Measurements from ENCODE around the gene TNNC1.

Gene TNNC1
- 2.0 to 6.3 (median 2.6) reads per million in 4 donors for total RNA-seq

DNA sequence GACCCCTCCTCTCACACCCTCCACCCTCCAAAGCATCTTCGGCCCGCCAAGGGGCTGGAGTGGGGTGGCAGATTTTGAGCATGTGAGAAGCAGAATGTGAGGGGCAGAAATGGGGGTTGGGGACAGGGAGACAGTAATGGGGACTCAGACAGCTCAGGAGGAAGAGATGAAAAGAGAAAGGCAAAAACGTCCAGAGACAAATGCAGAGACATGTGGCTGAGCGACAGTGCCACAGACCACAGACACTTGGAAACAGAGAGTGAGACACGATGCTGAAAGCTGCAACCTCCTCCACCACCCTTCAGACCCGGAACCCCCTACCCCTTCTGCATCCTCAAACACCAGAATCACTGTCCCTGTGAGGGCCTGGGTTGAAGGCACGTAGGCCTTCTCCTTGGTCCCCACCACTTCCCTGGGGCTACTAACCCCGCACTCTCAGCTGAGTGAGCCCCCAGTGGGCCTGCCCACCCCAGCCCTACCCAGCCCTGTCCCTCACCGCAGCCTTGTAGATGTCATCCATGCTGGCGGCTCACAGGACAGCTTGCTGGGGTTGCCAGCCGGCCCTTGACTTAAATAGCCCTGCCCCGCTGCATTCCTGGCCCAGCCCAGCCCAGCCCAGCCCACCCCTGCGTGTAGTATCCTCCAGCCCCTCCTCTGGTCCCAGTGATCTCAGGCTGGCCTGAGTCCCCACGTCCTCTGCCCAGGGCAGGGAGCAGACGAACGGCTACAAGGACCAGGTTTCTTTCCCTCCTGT lies at the start of gene TNNC1:
Gene TNNC1, minus strand, starts transcription at position 546 of the 754 bp plus-strand sequence. Its CDS starts 26 bp downstream, at position 520.
- no peak for DNase-seq

DNA sequence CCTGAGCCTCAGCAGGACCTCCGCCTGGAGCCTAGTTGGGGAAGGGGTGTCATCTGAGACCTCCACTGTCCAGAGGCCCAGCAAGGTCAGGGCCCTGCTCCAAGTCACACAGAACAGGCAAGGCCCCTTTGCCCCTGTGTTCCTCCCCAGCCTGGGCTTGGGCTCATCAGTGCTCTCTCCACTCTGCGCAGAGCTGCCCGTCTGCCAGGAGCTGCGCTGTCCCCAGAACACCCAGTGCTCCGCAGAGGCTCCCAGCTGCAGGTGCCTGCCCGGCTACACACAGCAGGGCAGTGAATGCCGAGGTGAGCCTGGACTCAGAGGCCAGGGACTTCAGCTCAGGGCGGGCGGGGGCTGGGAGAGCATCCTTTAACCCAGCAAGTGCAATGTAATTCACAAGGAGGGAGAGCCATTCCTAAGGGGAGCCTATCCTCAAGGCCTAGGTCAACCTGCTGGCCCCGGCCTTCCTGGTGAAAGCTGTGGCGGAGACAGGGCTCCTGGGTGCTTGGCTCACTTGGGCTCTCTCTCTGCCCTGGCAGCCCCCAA lies 49.0 kb upstream of the TNNC1 start:
- DNase-seq, result no peak

DNA sequence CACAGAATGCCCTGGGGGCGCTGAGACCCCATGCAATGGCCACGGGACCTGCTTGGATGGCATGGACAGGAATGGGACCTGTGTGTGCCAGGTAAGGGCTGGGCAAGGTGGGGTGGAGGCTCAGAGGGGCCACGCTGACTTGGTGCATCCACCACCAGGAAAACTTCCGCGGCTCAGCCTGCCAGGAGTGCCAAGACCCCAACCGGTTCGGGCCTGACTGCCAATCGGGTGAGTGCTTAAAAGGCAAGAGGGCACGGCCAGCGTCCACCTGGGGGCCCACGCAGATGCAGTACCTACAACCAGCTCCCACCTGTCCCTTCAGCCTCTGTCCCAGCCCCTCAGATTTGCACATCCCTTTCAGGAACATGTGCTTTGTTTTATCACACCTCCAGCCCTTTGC lies 48.2 kb upstream of the TNNC1 start:
- DNase-seq, result no peak

DNA sequence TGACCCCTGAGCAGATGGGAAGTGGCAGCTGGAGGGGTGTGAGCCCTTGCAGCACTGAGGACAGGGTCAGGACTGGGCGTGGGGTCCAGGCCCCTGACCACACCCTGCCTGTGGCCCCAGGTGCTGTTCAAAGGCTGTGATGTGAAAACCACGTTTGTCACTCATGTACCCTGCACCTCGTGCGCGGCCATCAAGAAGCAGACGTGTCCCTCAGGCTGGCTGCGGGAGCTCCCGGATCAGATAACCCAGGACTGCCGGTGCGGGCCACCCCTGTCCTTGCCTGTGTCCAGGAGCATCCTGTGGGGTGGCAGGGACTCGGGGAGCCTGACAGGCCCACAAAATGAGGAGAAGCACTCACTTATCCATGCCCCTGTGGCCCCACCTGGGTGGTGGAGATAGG lies 47.2 kb upstream of the TNNC1 start:
- DNase-seq, result no peak

DNA sequence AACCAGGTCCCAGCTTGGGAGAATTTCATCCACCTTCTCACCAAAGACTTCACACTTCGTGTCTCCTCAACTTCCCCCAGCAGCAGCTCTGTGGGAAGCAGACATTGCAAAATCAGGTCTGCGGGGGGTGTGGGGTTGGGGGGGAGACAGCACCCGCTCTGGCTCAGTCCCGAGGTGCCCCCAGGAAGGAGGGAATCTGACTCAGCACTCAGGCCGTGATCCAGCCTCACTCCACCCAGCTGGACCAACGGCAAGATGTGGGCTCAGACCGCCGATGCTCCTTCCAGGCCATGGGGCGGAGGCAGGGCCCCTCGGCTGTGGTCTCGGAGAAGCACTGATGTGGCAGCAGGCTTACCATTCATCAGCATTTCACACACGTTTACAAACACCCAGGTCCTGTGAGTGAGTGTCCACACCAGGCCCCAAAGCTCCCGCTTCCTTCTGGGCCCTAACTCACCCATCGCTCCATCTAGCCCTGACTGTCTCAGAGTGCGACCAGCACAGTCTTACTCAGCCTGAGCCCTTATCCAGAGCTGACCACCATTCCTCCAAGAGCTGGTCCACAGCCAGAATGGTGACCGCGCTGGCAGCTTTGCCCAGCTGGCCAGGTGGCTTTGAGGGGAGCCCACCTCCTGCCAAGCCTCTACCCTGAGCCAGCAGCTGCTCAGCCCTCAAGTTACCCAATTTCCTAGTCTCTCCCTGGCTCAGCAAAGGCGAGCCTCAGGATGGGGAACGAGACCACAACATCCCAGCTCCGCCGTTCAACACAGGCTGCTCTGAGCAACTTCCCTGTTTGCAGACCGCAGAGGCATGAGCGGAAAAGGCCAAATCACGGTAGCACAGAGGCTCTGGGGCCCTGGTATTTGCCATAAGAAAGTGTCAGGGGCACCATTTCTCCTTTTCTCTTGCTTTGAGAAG lies 44.6 kb upstream of the TNNC1 start:
- DNase-seq, result no peak

DNA sequence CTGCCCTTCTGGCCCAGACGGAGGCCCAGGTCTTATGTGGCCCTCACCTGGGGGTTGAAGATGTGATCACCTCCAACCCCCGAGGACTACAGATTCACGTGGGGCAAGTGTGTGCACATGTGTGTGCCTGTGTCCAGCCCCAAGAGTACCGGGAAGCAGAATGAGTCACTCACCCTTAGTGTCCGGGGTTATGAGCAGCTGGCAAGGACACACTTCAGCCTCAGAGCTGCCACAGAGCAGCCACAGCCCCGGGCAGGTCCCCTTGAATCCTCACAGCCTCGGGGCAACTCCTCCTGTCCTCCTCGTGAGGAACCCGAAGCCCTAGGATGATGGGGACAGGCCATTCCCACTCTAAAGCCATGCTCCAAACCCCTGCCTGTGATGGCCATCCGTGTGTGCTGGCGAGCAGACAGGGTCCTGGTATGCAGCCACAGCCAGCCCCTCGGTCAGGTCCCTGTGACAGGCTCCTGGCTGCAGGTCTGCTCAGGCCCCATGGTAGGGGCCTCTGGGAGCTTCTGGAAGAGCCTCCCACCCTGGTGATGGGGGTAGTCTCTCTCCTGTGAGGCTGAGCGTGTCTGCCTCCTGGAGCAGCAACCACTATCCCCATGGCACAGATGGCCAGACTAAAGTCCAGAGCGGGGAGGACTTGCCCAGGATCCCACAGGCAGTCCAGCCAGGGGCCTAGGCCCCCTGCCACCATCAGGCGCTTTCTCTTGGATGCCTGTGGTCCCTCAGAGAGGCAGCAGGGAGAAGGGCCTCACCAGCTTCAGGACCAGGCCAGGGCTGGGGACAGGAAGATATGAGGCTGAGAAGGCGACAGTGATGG lies 42.1 kb upstream of the TNNC1 start:
- DNase-seq, result no peak

DNA sequence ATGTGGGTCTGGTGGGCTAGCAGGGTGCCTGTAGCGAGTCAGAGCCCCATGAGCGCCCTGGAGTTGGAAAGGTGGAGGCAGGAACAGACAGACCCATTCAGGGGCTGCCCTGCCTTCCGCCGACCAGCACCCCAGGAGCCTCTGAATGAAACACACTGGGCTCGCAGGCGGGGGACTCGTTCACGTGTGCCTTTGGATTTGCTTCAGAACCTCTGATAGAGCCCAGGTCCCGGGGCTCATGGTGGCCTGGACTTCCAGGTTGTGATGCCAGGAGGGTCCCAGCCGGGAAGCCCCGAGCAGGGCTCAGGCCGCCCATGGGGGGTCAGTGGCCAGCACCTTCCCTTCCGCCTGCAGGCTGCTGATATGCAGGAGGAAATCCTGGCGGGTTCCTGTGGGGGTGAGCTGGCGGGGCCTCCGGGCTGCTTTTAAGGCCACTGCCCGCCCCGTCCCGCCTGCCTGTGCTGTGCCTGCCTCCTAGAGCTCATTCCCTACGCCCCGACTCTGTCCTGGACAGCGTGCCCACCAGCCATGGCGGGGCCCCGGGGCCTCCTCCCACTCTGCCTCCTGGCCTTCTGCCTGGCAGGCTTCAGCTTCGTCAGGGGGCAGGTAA lies 41.1 kb upstream of the TNNC1 start, which contains the start of gene STAB1:
Gene STAB1, plus strand, starts transcription at position 453 of the 610 bp plus-strand sequence. Its CDS starts 76 bp downstream, at position 529.
- DNase-seq, result no peak

DNA sequence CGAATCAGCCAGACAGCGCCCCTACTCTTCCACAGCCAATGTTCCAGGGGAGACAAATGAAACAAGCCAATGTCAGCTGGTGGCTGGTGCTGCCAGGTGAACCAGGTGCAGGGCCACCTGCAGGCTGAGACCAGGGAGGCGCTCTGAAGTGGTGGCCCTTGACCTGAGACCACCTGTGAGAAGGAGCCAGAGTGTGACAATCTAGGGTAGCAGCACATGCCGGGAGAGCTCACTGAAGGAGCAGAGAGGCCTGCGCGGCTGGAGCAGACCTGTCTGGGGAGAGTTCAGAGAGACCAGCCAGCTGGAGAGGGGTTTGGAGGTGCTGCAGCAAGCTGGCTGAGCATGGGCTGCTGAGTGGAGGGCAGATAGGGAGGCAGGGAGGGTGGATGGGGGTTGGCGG lies 40.6 kb upstream of the TNNC1 start:
- no peak for DNase-seq

DNA sequence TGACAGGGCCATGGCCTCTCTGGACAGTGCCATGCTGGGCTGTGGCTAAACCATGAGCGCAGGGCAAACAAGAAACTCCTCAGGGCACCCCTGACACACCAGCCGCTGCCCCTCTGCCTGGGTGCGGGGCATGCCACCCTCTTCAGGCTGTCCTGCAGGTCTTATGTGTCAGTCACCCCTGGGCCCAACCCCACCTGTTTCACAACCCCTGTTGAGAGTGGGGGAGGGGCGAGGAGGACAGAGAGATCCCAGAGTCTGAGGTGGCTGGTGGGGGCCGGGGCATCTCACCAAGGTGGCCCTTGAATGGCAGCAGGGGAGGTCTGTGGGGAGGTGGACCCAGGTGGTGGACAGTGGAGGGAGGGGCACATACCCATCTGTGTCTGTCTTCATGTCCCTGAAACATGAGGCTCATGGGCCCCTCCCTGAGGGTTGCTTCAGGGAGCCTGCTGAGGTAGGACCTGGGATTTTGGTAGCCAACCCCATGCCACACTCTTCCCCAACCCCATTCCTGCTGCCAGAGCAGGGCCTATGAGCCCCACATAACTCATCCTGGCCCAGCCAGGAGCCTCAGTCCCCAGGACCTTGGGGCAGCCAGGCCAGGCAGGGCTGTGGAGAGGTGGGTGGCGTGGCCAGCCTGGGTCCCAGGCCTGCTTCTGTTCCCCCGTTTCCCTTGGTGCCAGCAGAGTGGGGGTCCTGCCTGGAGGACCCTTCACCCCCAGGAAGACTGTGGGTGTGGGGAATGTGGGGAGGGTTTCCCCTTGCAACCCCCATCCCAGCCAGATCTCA lies 39.6 kb upstream of the TNNC1 start:
- DNase-seq, result no peak

DNA sequence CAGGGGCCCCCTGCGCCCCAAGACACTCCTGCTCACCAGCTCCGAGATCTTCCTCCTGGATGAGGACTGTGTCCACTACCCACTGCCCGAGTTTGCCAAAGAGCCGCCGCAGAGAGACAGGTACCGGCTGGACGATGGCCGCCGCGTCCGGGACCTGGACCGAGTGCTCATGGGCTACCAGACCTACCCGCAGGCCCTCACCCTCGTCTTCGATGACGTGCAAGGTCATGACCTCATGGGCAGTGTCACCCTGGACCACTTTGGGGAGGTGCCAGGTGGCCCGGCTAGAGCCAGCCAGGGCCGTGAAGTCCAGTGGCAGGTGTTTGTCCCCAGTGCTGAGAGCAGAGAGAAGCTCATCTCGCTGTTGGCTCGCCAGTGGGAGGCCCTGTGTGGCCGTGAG lies 38.2 kb upstream of the TNNC1 start:
- DNase-seq, result no peak

DNA sequence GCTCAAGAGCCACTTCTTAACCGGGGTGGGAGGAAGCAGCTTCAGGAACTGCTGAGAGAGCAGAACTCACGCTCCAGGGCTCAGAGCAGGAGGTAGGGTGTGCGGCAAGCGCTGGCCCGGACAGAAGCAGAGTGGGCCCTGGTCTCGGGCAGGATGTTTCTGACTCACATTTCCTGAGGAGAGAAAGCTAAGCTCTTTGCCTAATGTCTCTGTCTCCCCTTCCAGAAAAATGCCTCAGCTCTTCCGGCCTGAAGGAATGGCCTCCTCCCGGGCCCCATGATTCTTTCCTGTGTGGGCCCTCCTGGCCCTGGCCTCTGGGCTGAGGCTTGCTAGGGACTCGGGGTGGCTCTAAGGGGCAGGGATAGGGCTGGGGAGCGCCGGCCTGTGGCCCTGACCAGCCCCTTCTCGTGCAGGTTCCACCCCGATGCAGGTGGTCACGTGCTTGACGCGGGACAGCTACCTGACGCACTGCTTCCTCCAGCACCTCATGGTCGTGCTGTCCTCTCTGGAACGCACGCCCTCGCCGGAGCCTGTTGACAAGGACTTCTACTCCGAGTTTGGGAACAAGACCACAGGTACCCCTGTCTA lies 37.2 kb upstream of the TNNC1 start:
- no peak for DNase-seq

DNA sequence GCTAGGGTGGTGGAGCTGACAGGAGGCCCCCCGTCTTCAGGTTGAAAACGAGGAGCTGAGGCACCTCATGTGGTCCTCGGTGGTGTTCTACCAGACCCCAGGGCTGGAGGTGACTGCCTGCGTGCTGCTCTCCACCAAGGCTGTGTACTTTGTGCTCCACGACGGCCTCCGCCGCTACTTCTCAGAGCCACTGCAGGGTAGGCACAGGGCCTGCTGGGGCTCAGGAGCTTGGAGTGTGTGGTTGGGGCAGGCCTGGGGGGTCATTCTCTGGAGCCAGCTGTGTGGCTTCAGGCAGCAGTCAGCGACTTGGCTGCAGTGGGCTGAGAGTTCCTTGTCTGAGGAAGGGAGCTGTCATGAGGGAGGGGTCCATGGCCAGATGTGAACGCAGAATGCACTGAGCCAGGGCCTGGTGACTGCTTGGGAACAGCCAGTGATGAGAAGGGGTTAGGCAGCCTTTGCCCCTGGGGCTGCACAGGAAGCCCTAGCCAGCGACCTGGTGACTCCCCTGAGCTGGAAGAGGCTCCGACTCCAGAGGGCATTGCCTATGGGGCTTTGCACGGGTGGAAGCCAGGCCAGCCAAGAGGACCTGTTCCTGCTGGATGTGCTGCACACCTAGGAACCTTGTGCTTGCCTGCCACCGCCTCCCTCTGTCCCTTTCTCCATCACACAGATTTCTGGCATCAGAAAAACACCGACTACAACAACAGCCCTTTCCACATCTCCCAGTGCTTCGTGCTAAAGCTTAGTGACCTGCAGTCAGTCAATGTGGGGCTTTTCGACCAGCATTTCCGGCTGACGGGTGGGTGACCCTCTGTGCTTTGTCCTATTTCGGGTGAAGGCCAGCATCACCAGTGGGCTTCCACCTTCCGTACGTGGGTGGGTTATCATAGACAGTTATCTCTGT lies 36.4 kb upstream of the TNNC1 start:
- no peak for DNase-seq

DNA sequence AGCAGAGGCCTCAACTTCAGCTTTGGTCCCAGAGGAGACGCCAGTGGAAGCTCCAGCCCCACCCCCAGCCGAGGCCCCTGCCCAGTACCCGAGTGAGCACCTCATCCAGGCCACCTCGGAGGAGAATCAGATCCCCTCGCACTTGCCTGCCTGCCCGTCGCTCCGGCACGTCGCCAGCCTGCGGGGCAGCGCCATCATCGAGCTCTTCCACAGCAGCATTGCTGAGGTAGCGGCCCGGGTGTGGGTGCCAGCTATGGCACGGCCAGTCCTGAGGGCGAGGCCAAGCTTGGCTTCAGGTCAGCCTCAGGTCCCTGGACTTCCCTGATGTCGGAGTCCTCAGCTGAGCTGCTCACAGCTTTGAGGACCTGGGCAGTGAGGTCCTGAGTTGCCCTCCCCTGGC lies 35.6 kb upstream of the TNNC1 start:
- no peak for DNase-seq

DNA sequence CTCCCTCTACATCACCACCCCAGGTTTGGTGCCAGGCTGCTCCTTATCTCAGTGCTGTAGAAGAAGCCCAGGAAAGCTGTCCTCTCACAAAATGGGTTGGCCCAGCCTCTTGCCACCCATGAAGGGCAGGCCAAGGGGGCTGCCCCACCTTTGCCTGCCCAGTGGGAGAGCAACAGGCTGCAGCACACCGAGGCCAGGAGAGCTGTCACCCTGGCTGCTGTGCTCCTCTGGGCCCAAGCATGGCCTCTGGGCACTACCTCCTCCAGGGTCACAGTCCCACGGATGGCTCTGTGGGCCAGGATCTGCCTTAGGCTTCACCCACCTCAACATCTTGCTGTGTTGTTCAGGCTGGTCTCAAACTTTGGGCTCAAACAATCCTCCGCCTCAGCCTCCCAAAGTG lies 34.9 kb upstream of the TNNC1 start:
- DNase-seq, result no peak

DNA sequence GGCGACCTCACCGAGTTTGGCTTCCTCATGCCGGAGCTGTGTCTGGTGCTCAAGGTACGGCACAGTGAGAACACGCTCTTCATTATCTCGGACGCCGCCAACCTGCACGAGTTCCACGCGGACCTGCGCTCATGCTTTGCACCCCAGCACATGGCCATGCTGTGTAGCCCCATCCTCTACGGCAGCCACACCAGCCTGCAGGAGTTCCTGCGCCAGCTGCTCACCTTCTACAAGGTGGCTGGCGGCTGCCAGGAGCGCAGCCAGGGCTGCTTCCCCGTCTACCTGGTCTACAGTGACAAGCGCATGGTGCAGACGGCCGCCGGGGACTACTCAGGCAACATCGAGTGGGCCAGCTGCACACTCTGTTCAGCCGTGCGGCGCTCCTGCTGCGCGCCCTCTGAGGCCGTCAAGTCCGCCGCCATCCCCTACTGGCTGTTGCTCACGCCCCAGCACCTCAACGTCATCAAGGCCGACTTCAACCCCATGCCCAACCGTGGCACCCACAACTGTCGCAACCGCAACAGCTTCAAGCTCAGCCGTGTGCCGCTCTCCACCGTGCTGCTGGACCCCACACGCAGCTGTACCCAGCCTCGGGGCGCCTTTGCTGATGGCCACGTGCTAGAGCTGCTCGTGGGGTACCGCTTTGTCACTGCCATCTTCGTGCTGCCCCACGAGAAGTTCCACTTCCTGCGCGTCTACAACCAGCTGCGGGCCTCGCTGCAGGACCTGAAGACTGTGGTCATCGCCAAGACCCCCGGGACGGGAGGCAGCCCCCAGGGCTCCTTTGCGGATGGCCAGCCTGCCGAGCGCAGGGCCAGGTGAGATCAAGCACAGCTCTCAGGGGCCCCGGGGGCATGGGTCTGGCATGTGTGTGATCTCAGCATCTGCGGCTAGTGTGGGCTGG lies 34.2 kb upstream of the TNNC1 start:
- no peak for DNase-seq

DNA sequence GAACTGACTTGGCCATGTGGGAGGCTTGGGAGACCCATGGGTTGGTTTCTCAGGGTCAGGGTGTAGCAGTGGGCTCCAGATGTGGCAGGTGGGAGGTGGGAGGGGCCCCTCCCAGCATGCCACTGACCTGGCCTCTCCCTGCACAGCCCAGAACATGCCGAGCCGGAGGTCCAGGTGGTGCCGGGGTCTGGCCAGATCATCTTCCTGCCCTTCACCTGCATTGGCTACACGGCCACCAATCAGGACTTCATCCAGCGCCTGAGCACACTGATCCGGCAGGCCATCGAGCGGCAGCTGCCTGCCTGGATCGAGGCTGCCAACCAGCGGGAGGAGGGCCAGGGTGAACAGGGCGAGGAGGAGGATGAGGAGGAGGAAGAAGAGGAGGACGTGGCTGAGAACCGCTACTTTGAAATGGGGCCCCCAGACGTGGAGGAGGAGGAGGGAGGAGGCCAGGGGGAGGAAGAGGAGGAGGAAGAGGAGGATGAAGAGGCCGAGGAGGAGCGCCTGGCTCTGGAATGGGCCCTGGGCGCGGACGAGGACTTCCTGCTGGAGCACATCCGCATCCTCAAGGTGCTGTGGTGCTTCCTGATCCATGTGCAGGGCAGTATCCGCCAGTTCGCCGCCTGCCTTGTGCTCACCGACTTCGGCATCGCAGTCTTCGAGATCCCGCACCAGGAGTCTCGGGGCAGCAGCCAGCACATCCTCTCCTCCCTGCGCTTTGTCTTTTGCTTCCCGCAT lies 33.4 kb upstream of the TNNC1 start:
- no peak for DNase-seq

DNA sequence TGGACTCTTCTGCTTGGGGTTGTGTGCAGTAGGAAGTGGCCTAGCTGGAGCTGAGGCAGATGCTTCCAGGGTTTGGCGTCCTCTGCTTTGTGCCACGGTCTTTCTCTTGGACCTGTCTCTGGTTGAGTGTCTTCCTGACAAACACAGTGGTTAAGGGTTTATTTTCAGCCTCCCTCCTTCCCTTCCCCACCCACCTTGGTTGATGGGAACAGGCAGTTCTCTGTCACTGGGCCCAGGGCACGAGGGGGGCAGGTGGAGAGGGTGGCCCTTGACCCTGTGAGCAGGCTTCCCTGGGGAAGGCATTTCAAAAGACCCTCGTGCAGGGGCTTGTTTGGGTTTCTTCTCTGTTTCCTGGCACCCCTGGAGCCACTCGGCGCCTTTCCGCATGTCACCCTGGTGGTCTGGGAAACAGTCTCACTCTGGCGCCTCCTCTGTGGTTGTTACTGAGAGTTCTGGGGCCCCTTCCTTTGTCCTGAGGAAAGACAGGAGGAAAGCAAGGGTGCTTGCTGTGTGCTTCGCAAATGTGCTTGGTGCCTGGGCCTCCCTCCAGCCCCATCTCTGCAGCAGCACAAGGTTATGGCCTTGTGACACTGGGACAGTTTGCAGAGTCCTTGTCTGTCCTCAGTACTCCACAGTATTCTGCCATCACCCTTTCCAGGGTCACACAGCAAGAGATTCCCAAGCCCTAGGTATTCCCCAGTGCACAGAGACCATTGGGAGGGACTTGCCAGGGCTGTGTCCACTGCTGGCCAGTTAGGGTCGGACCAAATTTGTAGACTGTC lies 31.0 kb upstream of the TNNC1 start:
- no peak for DNase-seq
